IMR-90 (cell line): ENCODE measurements around the gene OR11G2. TPM values are rescaled to one million over a fixed set of nuclear protein-coding genes. Genes with fewer than 3 reads are reported as not detected.

ENCODE experiments used
- ATAC-seq: fragments of 200-7000 bp; cut with Tn5 transposase; 2 replicates; pipeline ENCODE4 v1.9.1; 2020; ENCODE audit warnings: low read depth, mild to moderate bottlenecking, moderate library complexity
- BruUV-seq: library from RNA; stranded (reverse); fragments of 400-500 nt; replicated peaks from 2 replicates; lab custom pipeline; 2021; lab: Mats Ljungman, UMichigan
- CTCF ChIA-PET: fragments of 300-600 bp; formaldehyde crosslinking; extraction: SDS; loops from one replicate; lab custom pipeline; 2021; ENCODE audit warnings: antibody characterized with exemption; lab: Yijun Ruan, JAX
- POLR2A ChIA-PET: fragments of 300-600 bp; sonication (Branson Sonifier 250); formaldehyde crosslinking; loops from one replicate; lab custom pipeline; 2022; ENCODE audit warnings: antibody characterized with exemption; ENCODE audit not compliant: unreplicated experiment; lab: Charles Lee
- DNase-seq: peaks from one replicate; pipeline ENCODE4 v3.0.0; 2013
- H2AFZ ChIP-seq: replicated peaks from 2 replicates; pipeline ENCODE3; 2013; ENCODE audit warnings: low read length, mild to moderate bottlenecking; ENCODE audit not compliant: poor library complexity
- H2AK5ac ChIP-seq: 2 replicates; pipeline ENCODE4 v1.6.1; 2013; ENCODE audit warnings: low read depth, low read length, inconsistent platforms
- H2AK9ac ChIP-seq: replicated peaks from 2 replicates; pipeline ENCODE3; 2013; ENCODE audit warnings: mild to moderate bottlenecking, low read depth, low read length, moderate library complexity; ENCODE audit not compliant: poor library complexity
- H2BK120ac ChIP-seq: 2 replicates; pipeline ENCODE4 v1.6.1; 2013; ENCODE audit warnings: low read depth, low read length, inconsistent platforms
- H2BK15ac ChIP-seq: 3 replicates; pipeline ENCODE4 v1.6.1; 2013; ENCODE audit warnings: low read depth, low read length, inconsistent platforms
- H2BK20ac ChIP-seq: 2 replicates; pipeline ENCODE4 v1.6.1; 2013; ENCODE audit warnings: low read depth, mild to moderate bottlenecking, inconsistent platforms, low read length, moderate library complexity
- H2BK5ac ChIP-seq: 2 replicates; pipeline ENCODE4 v1.6.1; 2013; ENCODE audit warnings: mild to moderate bottlenecking, low read depth, low read length, inconsistent platforms; ENCODE audit not compliant: poor library complexity, severe bottlenecking
- H3K14ac ChIP-seq: replicated peaks from 2 replicates; pipeline ENCODE4 v1.6.1; 2013; ENCODE audit warnings: low read depth, low read length, inconsistent platforms
- H3K18ac ChIP-seq: 2 replicates; pipeline ENCODE4 v1.6.1; 2013; ENCODE audit warnings: low read depth, low read length, control low read depth
- H3K23ac ChIP-seq: 2 replicates; pipeline ENCODE4 v1.6.1; 2013; ENCODE audit warnings: low read depth, low read length, inconsistent platforms
- H3K27ac ChIP-seq: 2 replicates; pipeline ENCODE4 v1.5.1; 2013; ENCODE audit warnings: mild to moderate bottlenecking, control low read depth, low read length; ENCODE audit not compliant: insufficient read depth
- H3K27me3 ChIP-seq: 2 replicates; pipeline ENCODE4 v1.6.1; 2013; ENCODE audit warnings: low read length; ENCODE audit not compliant: control insufficient read depth, insufficient read depth
- H3K36me3 ChIP-seq: 2 replicates; pipeline ENCODE4 v1.6.1; 2013; ENCODE audit warnings: low read length, mixed read lengths; ENCODE audit not compliant: control insufficient read depth, insufficient read depth
- H3K4ac ChIP-seq: 2 replicates; pipeline ENCODE4 v1.6.1; 2013; ENCODE audit warnings: low read depth, low read length, inconsistent platforms
- H3K4me1 ChIP-seq: 2 replicates; pipeline ENCODE4 v1.6.1; 2013; ENCODE audit warnings: low read length, mixed read lengths; ENCODE audit not compliant: control insufficient read depth, insufficient read depth
- H3K4me2 ChIP-seq: 2 replicates; pipeline ENCODE4 v1.6.1; 2013; ENCODE audit warnings: low read depth, mild to moderate bottlenecking, control low read depth, low read length, moderate library complexity
- H3K4me3 ChIP-seq: 2 replicates; pipeline ENCODE4 v1.5.1; 2013; ENCODE audit warnings: low read depth, mild to moderate bottlenecking, control low read depth, low read length, moderate library complexity; ENCODE audit not compliant: insufficient read depth
- H3K56ac ChIP-seq: 2 replicates; pipeline ENCODE4 v1.6.1; 2013; ENCODE audit warnings: low read length, inconsistent platforms; ENCODE audit not compliant: insufficient read depth; ENCODE audit errors: extremely low read depth
- H3K79me1 ChIP-seq, 2 experiments: 2 replicates each; pipeline ENCODE4 v1.6.1; 2013; ENCODE audit warnings: low read length in 2 of 2, inconsistent platforms in 1 of 2, low read depth in 1 of 2
- H3K9ac ChIP-seq: 2 replicates; pipeline ENCODE4 v1.6.1; 2013; ENCODE audit warnings: low read depth, low read length, control low read depth
- H3K9me1 ChIP-seq: 2 replicates; pipeline ENCODE4 v1.6.1; 2013; ENCODE audit warnings: low read length, inconsistent platforms; ENCODE audit not compliant: insufficient read depth
- H3K9me3 ChIP-seq: 2 replicates; pipeline ENCODE4 v1.6.1; 2013; ENCODE audit warnings: low read length; ENCODE audit not compliant: control insufficient read depth, insufficient read depth
- H4K20me1 ChIP-seq: 2 replicates; pipeline ENCODE4 v1.6.1; 2013; ENCODE audit warnings: low read length, inconsistent platforms; ENCODE audit not compliant: insufficient read depth
- H4K5ac ChIP-seq: 2 replicates; pipeline ENCODE4 v1.6.1; 2013; ENCODE audit warnings: mild to moderate bottlenecking, low read depth, low read length, control low read depth
- H4K8ac ChIP-seq, 2 experiments: 2 replicates each; pipeline ENCODE4 v1.6.1; 2013; ENCODE audit warnings: low read depth in 2 of 2, low read length in 2 of 2, control low read depth in 1 of 2, inconsistent platforms in 1 of 2
- H4K91ac ChIP-seq: 2 replicates; pipeline ENCODE4 v1.6.1; 2013; ENCODE audit warnings: low read depth, low read length, inconsistent platforms; ENCODE audit not compliant: insufficient read depth
- BHLHE40 ChIP-seq: fragments of 150-350 bp; IDR thresholded peaks from 2 replicates; pipeline ENCODE4 v1.6.1; 2016; ENCODE audit warnings: mild to moderate bottlenecking, low read depth, low read length
- CEBPB ChIP-seq: IDR thresholded peaks from 2 replicates; pipeline ENCODE4 v1.6.1; 2012; ENCODE audit warnings: low read depth, low read length, improper control_type of control experiment
- CHD1 ChIP-seq: IDR thresholded peaks from 2 replicates; pipeline ENCODE4 v1.6.1; 2012; ENCODE audit warnings: low read depth, low read length, improper control_type of control experiment
- FOS ChIP-seq: fragments of 150-350 bp; IDR thresholded peaks from 2 replicates; pipeline ENCODE4 v1.6.1; 2016; ENCODE audit warnings: low read depth, low read length
- MAFK ChIP-seq: IDR thresholded peaks from 2 replicates; pipeline ENCODE4 v1.6.1; 2012; ENCODE audit warnings: low read depth, low read length, improper control_type of control experiment
- MAZ ChIP-seq: IDR thresholded peaks from 2 replicates; pipeline ENCODE4 v1.6.1; 2012; ENCODE audit warnings: low read depth, mild to moderate bottlenecking, low read length, improper control_type of control experiment, moderate library complexity, borderline replicate concordance
- MXI1 ChIP-seq: IDR thresholded peaks from 2 replicates; pipeline ENCODE4 v1.6.1; 2012; ENCODE audit warnings: low read depth, mild to moderate bottlenecking, low read length, moderate library complexity, borderline replicate concordance
- NFE2L2 ChIP-seq: fragments of 150-350 bp; IDR thresholded peaks from 2 replicates; pipeline ENCODE4 v1.6.1; 2016; ENCODE audit warnings: low read depth, mild to moderate bottlenecking, low read length
- POLR2A ChIP-seq: IDR thresholded peaks from 2 replicates; pipeline ENCODE4 v1.6.1; 2012; ENCODE audit warnings: mild to moderate bottlenecking, low read depth, low read length
- RAD21 ChIP-seq: IDR thresholded peaks from 2 replicates; pipeline ENCODE4 v1.6.1; 2012; ENCODE audit warnings: low read length, improper control_type of control experiment
- RCOR1 ChIP-seq: IDR thresholded peaks from 2 replicates; pipeline ENCODE4 v1.6.1; 2012; ENCODE audit warnings: mild to moderate bottlenecking, low read length, improper control_type of control experiment; ENCODE audit not compliant: insufficient replicate concordance
- RFX5 ChIP-seq: IDR thresholded peaks from 2 replicates; pipeline ENCODE4 v1.8.0; 2012; ENCODE audit warnings: low read depth, mild to moderate bottlenecking, low read length, moderate library complexity
- SMC3 ChIP-seq: fragments of 150-350 bp; IDR thresholded peaks from 2 replicates; pipeline ENCODE4 v1.6.1; 2016; ENCODE audit warnings: low read depth, mild to moderate bottlenecking, antibody characterized with exemption, low read length, moderate library complexity
- WGBS, 2 experiments: methylation state at CpG; one replicate each; pipeline versions ENCODE4 v1.1.5 to v1.1.7; 2013; ENCODE audit warnings: missing lambda C conversion rate in 2 of 2; ENCODE audit not compliant: insufficient read length in 1 of 2; ENCODE audit errors: extremely low coverage in 2 of 2; 5-methylcytosine and 5-hydroxymethylcytosine counted together
- dilution Hi-C: fragments of 300-500 bp; cut with HindIII; formaldehyde crosslinking; loops from one replicate; pipeline ENCODE4 v1.14.3; 2018; ENCODE audit warnings: low sequenced_read_pairs; ENCODE audit not compliant: unreplicated experiment
- in situ Hi-C: fragments of 300-500 bp; cut with MboI; formaldehyde crosslinking; loops from 3 replicates; pipeline ENCODE4 v1.14.3; 2019; ENCODE audit warnings: low sequenced_read_pairs, inconsistent platforms, mixed read lengths
- intact Hi-C: fragments of 100-400 bp; cut with micrococcal nuclease; formaldehyde crosslinking; loops from 2 replicates; pipeline ENCODE4 v1.10.0; 2022
- polyA plus RNA-seq, 3 experiments: library from polyadenylated mRNA; depleted of rRNA; stranded (reverse); fragments of >200 nt; gene quantifications; 2 replicates each; pipeline ENCODE4 v1.2.3, GENCODE V29; 2012; ENCODE audit warnings: low replicate concordance in 1 of 3
- total RNA-seq: library from RNA; depleted of rRNA; stranded (reverse); fragments of >200 nt; gene quantifications from 2 replicates; pipeline ENCODE4 v1.2.3, GENCODE V29; 2012
- TF ChIP-seq, protein P1 (sequence below): fragments of 150-350 bp; IDR thresholded peaks from 2 replicates; pipeline ENCODE4 v1.6.1; 2016; ENCODE audit warnings: low read depth, mild to moderate bottlenecking, low read length, moderate library complexity, borderline replicate concordance
- TF ChIP-seq, protein P2 (sequence below): fragments of 150-350 bp; IDR thresholded peaks from 2 replicates; pipeline ENCODE4 v1.6.1; 2017; ENCODE audit warnings: mild to moderate bottlenecking, antibody characterized with exemption, low read length, low read depth
- TF ChIP-seq, protein P3 (sequence below): conservative IDR thresholded peaks from 2 replicates; pipeline ENCODE4 v1.5.1; 2012; ENCODE audit warnings: mild to moderate bottlenecking, low read depth, low read length, improper control_type of control experiment

The OR11G2 gene
- total and polyA plus RNA-seq, 2 of the 4 experiments (the other 2 are of a cell fraction): not detected

DNA sequence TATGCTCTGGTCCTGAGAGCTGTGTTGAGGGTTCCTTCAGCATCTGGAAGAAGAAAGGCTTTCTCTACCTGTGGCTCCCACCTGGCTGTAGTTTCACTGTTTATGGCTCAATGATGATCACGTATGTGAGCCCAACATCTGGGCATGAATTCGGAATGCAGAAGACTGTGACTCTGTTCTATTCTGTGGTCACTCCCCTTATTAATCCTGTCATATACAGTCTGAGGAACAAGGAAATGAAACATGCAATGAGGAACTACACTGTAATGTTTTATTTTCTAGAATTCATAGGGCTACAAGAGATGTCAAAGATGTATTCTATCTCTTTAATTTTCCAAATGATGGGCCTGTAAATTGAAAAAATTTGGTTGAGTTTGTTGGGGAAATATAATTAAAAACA is 10.8 kb upstream of the OR11G2 start:
- POLR2A ChIA-PET: no interaction called here
- WGBS, 2 experiments: 50% methylated on average over 2 of the region's 2 CpGs; no CpG with 5 or more reads in 1 of the 2 experiments
- in situ Hi-C loops: no loop called here

More for the DNA sequence above, 10.8 kb upstream of the OR11G2 start:
- Histone ChIP-seq H3K4ac (no peak overlapping the region), H3K14ac (no peak overlapping the region), H3K4me1 (no peaks in the 10 kb centered on the region), H2BK120ac (no peak overlapping the region), H4K5ac (no peak overlapping the region), H3K79me1 (no peaks in the 10 kb centered on the region), H3K9me1 (no peaks in the 10 kb centered on the region), H4K8ac (no peak overlapping the region), H3K27me3 (no peaks in the 10 kb centered on the region), H3K4me2 (no peak overlapping the region), H3K18ac (no peak overlapping the region), H3K9me3 (peaks cover 5% of the 10 kb centered on the region; the same call in 1 of the 2 replicates), H2BK5ac (no peak overlapping the region), H3K4me3 (no peak overlapping the region), H3K23ac (no peak overlapping the region), H4K20me1 (no peaks in the 10 kb centered on the region), H2AK5ac (no peak overlapping the region), H3K27ac (no peak overlapping the region), H2AK9ac (no peak overlapping the region), H3K9ac (no peak overlapping the region), H2AFZ (no peak overlapping the region), H2BK20ac (no peak overlapping the region), H2BK15ac (no peak overlapping the region), H3K36me3 (no peaks in the 10 kb centered on the region), H4K91ac (no peak overlapping the region), H3K56ac (no peak overlapping the region)
- dilution Hi-C loops: no loop called here
- TF ChIP-seq RAD21: no peak
- TF ChIP-seq CHD1: no peak
- TF ChIP-seq, protein P1, sequence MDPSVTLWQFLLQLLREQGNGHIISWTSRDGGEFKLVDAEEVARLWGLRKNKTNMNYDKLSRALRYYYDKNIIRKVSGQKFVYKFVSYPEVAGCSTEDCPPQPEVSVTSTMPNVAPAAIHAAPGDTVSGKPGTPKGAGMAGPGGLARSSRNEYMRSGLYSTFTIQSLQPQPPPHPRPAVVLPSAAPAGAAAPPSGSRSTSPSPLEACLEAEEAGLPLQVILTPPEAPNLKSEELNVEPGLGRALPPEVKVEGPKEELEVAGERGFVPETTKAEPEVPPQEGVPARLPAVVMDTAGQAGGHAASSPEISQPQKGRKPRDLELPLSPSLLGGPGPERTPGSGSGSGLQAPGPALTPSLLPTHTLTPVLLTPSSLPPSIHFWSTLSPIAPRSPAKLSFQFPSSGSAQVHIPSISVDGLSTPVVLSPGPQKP: no peak
- TF ChIP-seq RFX5: no peak
- TF ChIP-seq MXI1: no peak
- TF ChIP-seq SMC3: no peak
- TF ChIP-seq POLR2A: no peak
- TF ChIP-seq, protein P2, sequence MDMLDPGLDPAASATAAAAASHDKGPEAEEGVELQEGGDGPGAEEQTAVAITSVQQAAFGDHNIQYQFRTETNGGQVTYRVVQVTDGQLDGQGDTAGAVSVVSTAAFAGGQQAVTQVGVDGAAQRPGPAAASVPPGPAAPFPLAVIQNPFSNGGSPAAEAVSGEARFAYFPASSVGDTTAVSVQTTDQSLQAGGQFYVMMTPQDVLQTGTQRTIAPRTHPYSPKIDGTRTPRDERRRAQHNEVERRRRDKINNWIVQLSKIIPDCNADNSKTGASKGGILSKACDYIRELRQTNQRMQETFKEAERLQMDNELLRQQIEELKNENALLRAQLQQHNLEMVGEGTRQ: no peak
- TF ChIP-seq CEBPB: no peak
- TF ChIP-seq RCOR1: no peak
- no peak for TF ChIP-seq FOS
- TF ChIP-seq BHLHE40: no peak
- TF ChIP-seq MAZ: no peak
- TF ChIP-seq MAFK: no peak
- no peak for TF ChIP-seq NFE2L2
- TF ChIP-seq, protein P3, sequence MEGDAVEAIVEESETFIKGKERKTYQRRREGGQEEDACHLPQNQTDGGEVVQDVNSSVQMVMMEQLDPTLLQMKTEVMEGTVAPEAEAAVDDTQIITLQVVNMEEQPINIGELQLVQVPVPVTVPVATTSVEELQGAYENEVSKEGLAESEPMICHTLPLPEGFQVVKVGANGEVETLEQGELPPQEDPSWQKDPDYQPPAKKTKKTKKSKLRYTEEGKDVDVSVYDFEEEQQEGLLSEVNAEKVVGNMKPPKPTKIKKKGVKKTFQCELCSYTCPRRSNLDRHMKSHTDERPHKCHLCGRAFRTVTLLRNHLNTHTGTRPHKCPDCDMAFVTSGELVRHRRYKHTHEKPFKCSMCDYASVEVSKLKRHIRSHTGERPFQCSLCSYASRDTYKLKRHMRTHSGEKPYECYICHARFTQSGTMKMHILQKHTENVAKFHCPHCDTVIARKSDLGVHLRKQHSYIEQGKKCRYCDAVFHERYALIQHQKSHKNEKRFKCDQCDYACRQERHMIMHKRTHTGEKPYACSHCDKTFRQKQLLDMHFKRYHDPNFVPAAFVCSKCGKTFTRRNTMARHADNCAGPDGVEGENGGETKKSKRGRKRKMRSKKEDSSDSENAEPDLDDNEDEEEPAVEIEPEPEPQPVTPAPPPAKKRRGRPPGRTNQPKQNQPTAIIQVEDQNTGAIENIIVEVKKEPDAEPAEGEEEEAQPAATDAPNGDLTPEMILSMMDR: no peak
- DNase-seq (no peak), ATAC-seq (no peak)
- intact Hi-C loops: no loop called here
- no TSS peak for BruUV-seq
- CTCF ChIA-PET: no interaction called here
